H1 (cell line): ENCODE measurements around the gene DAPK3. TPM values are rescaled to one million over a fixed set of nuclear protein-coding genes. Genes with fewer than 3 reads are reported as not detected.

ENCODE experiments used
- CTCF ChIA-PET: fragments of 300-600 bp; sonication (Branson Sonifier 250); formaldehyde crosslinking; loops from one replicate; lab custom pipeline; 2021; ENCODE audit not compliant: partially characterized antibody; lab: Charles Lee
- POLR2A ChIA-PET: fragments of 300-600 bp; sonication (Branson Sonifier 250); formaldehyde crosslinking; loops from one replicate; lab custom pipeline; 2021; ENCODE audit warnings: inconsistent platforms; ENCODE audit not compliant: partially characterized antibody; lab: Charles Lee
- DNase-seq, 2 experiments: peaks; one replicate each; pipeline versions ENCODE4 v3.0.0 to v3.0.0-alpha.2; 2010 to 2022; ENCODE audit warnings: low spot score in 2 of 2, low read depth in 1 of 2, mixed read lengths in 1 of 2
- FAIRE-seq: peaks from 2 replicates; lab custom pipeline; 2011; peaks lifted over from hg19 to GRCh38; lab: Jason Lieb, UNC
- H2AFZ ChIP-seq: 2 replicates; pipeline ENCODE4 v1.8.1; 2012; ENCODE audit warnings: low read length, inconsistent platforms
- H2AK5ac ChIP-seq: 2 replicates; pipeline ENCODE4 v1.6.1; 2013; ENCODE audit warnings: low read depth, low read length
- H2BK120ac ChIP-seq: replicated peaks from 2 replicates; pipeline ENCODE3; 2013; ENCODE audit warnings: low read depth, low read length, inconsistent platforms
- H2BK12ac ChIP-seq: 2 replicates; pipeline ENCODE4 v1.6.1; 2013; ENCODE audit warnings: low read depth, low read length
- H2BK15ac ChIP-seq: 2 replicates; pipeline ENCODE4 v1.6.1; 2013; ENCODE audit warnings: low read length
- H2BK20ac ChIP-seq: 2 replicates; pipeline ENCODE4 v1.6.1; 2013; ENCODE audit warnings: low read length
- H2BK5ac ChIP-seq: 2 replicates; pipeline ENCODE4 v1.6.1; 2013; ENCODE audit warnings: low read depth, low read length
- H3K14ac ChIP-seq: 2 replicates; pipeline ENCODE4 v1.6.1; 2013; ENCODE audit warnings: inconsistent platforms; ENCODE audit not compliant: insufficient read length
- H3K18ac ChIP-seq: 2 replicates; pipeline ENCODE4 v1.6.1; 2013; ENCODE audit warnings: low read length; ENCODE audit errors: extremely low read depth
- H3K23ac ChIP-seq: 2 replicates; pipeline ENCODE4 v1.6.1; 2013; ENCODE audit warnings: inconsistent platforms; ENCODE audit not compliant: insufficient read length
- H3K23me2 ChIP-seq: 2 replicates; pipeline ENCODE4 v1.6.1; 2013; ENCODE audit warnings: low read depth, low read length
- H3K27ac ChIP-seq: 2 replicates; pipeline ENCODE4 v1.6.1; 2011; ENCODE audit warnings: low read depth, low read length, inconsistent platforms
- H3K27me3 ChIP-seq, 4 experiments: replicated peaks in 1 of 4; 1 replicate in 1 of 4; 2 replicates in 3 of 4; pipeline versions ENCODE4 v1.6.1 to v1.8.1; 2011 to 2013; ENCODE audit warnings: low read length in 3 of 4, mild to moderate bottlenecking in 3 of 4, inconsistent platforms in 2 of 4, mixed read lengths in 2 of 4, moderate library complexity in 1 of 4; ENCODE audit not compliant: control insufficient read depth in 3 of 4, insufficient read depth in 3 of 4; ENCODE audit errors: extremely low read depth in 1 of 4
- H3K36me3 ChIP-seq, 4 experiments: 2 replicates each; pipeline versions ENCODE4 v1.6.1 to v1.8.1; 2011 to 2013; ENCODE audit warnings: mild to moderate bottlenecking in 4 of 4, low read length in 3 of 4, moderate library complexity in 2 of 4, control low read depth in 1 of 4, inconsistent platforms in 1 of 4; ENCODE audit not compliant: insufficient read depth in 4 of 4, control insufficient read depth in 2 of 4
- H3K4ac ChIP-seq: replicated peaks from 2 replicates; pipeline ENCODE3; 2013; ENCODE audit warnings: low read length, low read depth, mixed read lengths, inconsistent platforms; ENCODE audit not compliant: insufficient read length
- H3K4me1 ChIP-seq, 4 experiments: replicated peaks in 1 of 4; 1 replicate in 1 of 4; 2 replicates in 3 of 4; pipeline versions ENCODE4 v1.6.1 to v1.8.1; 2011 to 2013; ENCODE audit warnings: low read length in 3 of 4, inconsistent platforms in 2 of 4, mixed read lengths in 1 of 4; ENCODE audit not compliant: insufficient read depth in 4 of 4, control insufficient read depth in 3 of 4
- H3K4me2 ChIP-seq, 2 experiments: 2 replicates each; pipeline versions ENCODE4 v1.6.1 to v1.8.1; 2011 to 2013; ENCODE audit warnings: low read depth in 2 of 2, low read length in 2 of 2, control low read depth in 1 of 2, inconsistent platforms in 1 of 2, mild to moderate bottlenecking in 1 of 2; ENCODE audit not compliant: insufficient read depth in 1 of 2
- H3K4me3 ChIP-seq, 4 experiments: fragments of 200-600, 300-600 bp in 1 of 4; sonication (generic), shearing (Covaris generic), sonication (Bioruptor Twin) in 1 of 4; 2 replicates each; pipeline versions ENCODE4 v1.5.1 to v1.8.1; 2011 to 2016; ENCODE audit warnings: low read length in 4 of 4, low read depth in 3 of 4, control low read depth in 2 of 4, inconsistent platforms in 2 of 4, mild to moderate bottlenecking in 2 of 4, mixed read lengths in 1 of 4, moderate library complexity in 1 of 4; ENCODE audit not compliant: insufficient read depth in 2 of 4; ENCODE audit errors: extremely low read depth in 1 of 4
- H3K56ac ChIP-seq: replicated peaks from 2 replicates; pipeline ENCODE3; 2013; ENCODE audit warnings: low read depth, mild to moderate bottlenecking, mixed read lengths, low read length, inconsistent platforms; ENCODE audit not compliant: insufficient read length
- H3K79me1 ChIP-seq: 2 replicates; pipeline ENCODE4 v1.6.1; 2013; ENCODE audit warnings: low read depth, low read length, control low read depth
- H3K79me2 ChIP-seq, 2 experiments: 2 replicates each; pipeline versions ENCODE4 v1.6.1 to v1.8.1; 2012 to 2013; ENCODE audit warnings: low read length in 2 of 2, mild to moderate bottlenecking in 2 of 2, inconsistent platforms in 1 of 2; ENCODE audit not compliant: insufficient read depth in 2 of 2, control insufficient read depth in 1 of 2
- H3K9ac ChIP-seq, 4 experiments: replicated peaks in 1 of 4; 1 replicate in 1 of 4; 2 replicates in 3 of 4; pipeline versions ENCODE4 v1.6.1 to v1.8.1; 2011 to 2013; ENCODE audit warnings: low read depth in 3 of 4, low read length in 3 of 4, control low read depth in 2 of 4, mild to moderate bottlenecking in 2 of 4, moderate library complexity in 2 of 4, inconsistent platforms in 1 of 4; ENCODE audit errors: extremely low read depth in 1 of 4
- H3K9me3 ChIP-seq, 2 experiments: 2 replicates each; pipeline versions ENCODE4 v1.6.1 to v1.8.1; 2012 to 2013; ENCODE audit warnings: mild to moderate bottlenecking in 2 of 2, moderate library complexity in 2 of 2, control low read depth in 1 of 2, inconsistent platforms in 1 of 2, low read depth in 1 of 2, low read length in 1 of 2, mixed read lengths in 1 of 2; ENCODE audit not compliant: insufficient read depth in 2 of 2
- H4K20me1 ChIP-seq, 2 experiments: replicated peaks in 1 of 2; 2 replicates each; pipeline versions ENCODE3 to v1.8.1; 2011 to 2013; ENCODE audit warnings: inconsistent platforms in 2 of 2, low read length in 2 of 2, mild to moderate bottlenecking in 1 of 2; ENCODE audit not compliant: insufficient read depth in 2 of 2, control insufficient read depth in 1 of 2
- H4K5ac ChIP-seq: 2 replicates; pipeline ENCODE4 v1.6.1; 2013; ENCODE audit warnings: low read length, low read depth, mixed read lengths, inconsistent platforms; ENCODE audit not compliant: insufficient read length
- H4K8ac ChIP-seq: 2 replicates; pipeline ENCODE4 v1.8.0; 2013; ENCODE audit warnings: mild to moderate bottlenecking, moderate library complexity, low read length, inconsistent platforms; ENCODE audit not compliant: insufficient read depth; ENCODE audit errors: extremely low read depth
- H4K91ac ChIP-seq: replicated peaks from 2 replicates; pipeline ENCODE3; 2013; ENCODE audit warnings: low read length, mixed read lengths, inconsistent platforms; ENCODE audit not compliant: insufficient read length
- BACH1 ChIP-seq: IDR thresholded peaks from 2 replicates; pipeline ENCODE4 v1.6.1; 2012; ENCODE audit warnings: low read length, improper control_type of control experiment
- BRCA1 ChIP-seq: IDR thresholded peaks from 2 replicates; pipeline ENCODE4 v1.6.1; 2012; ENCODE audit warnings: low read depth, low read length, improper control_type of control experiment
- CREB1 ChIP-seq: IDR thresholded peaks from 2 replicates; pipeline ENCODE4 v1.6.1; 2012; ENCODE audit warnings: inconsistent platforms
- CTBP2 ChIP-seq: IDR thresholded peaks from 2 replicates; pipeline ENCODE4 v1.7.0; 2011; ENCODE audit warnings: borderline replicate concordance, mild to moderate bottlenecking, moderate library complexity, mixed read lengths, low read length; ENCODE audit not compliant: insufficient read depth, insufficient read length
- GTF2F1 ChIP-seq: IDR thresholded peaks from 2 replicates; pipeline ENCODE4 v1.6.1; 2012; ENCODE audit warnings: low read depth, low read length, improper control_type of control experiment, borderline replicate concordance
- JUN ChIP-seq: IDR thresholded peaks from 2 replicates; pipeline ENCODE4 v1.6.1; 2011; ENCODE audit warnings: low read depth, mild to moderate bottlenecking, improper control_type of control experiment, low read length
- KDM4A ChIP-seq: IDR thresholded peaks from one replicate; pipeline ENCODE4 v1.7.1; 2012; ENCODE audit warnings: low read depth, mild to moderate bottlenecking, moderate library complexity, low read length, inconsistent platforms; ENCODE audit not compliant: severe bottlenecking
- MAFK ChIP-seq: IDR thresholded peaks from 2 replicates; pipeline ENCODE4 v1.6.1; 2012; ENCODE audit warnings: low read depth, mild to moderate bottlenecking, improper control_type of control experiment, low read length
- RXRA ChIP-seq: IDR thresholded peaks from 2 replicates; pipeline ENCODE4 v1.6.1; 2011; ENCODE audit warnings: low read depth, mild to moderate bottlenecking, low read length, moderate library complexity; ENCODE audit not compliant: insufficient read depth
- SAP30 ChIP-seq: fragments of 300-600 bp; sonication (generic); IDR thresholded peaks from 2 replicates; pipeline ENCODE4 v1.7.1; 2012; ENCODE audit warnings: low read length, moderate library complexity, mild to moderate bottlenecking, inconsistent platforms; ENCODE audit not compliant: insufficient read depth, insufficient replicate concordance
- WGBS, 2 experiments: shearing (Covaris generic) in 1 of 2; methylation state at CpG; one replicate each; pipeline versions ENCODE4 v1.1.6 to v1.1.7; 2013 to 2015; ENCODE audit warnings: low lambda C conversion rate in 2 of 2, mixed read lengths in 2 of 2, inconsistent platforms in 1 of 2, low coverage in 1 of 2, missing lambda C conversion rate in 1 of 2; ENCODE audit not compliant: insufficient replicate concordance in 2 of 2, insufficient coverage in 1 of 2, insufficient read length in 1 of 2; ENCODE audit errors: extremely low coverage in 1 of 2, missing lambda C conversion rate in 1 of 2; 5-methylcytosine and 5-hydroxymethylcytosine counted together
- polyA plus RNA-seq, 7 experiments: library from polyadenylated mRNA; depleted of rRNA in 3 of 7; stranded (reverse) in 5 of 7; unstranded in 2 of 7; fragments of >200 nt in 5 of 7; fragments of 200-250 nt in 2 of 7; gene quantifications; 1 replicate in 5 of 7; 2 replicates in 1 of 7; 4 replicates in 1 of 7; pipeline versions ENCODE4 v1.2.1 to v1.2.3, GENCODE V29; 2011 to 2013; ENCODE audit warnings: missing spikeins in 2 of 7, mixed read lengths in 2 of 7
- total RNA-seq: library from RNA; stranded (reverse); fragmentation: NEBNext Ultra II Directional; extraction: Animal tissue kit (Norgen Biotek cat#: 25700); gene quantifications from 2 replicates; pipeline ENCODE4 v1.2.1, GENCODE V29; 2021
- TF ChIP-seq, protein P1 (sequence below): IDR thresholded peaks from 2 replicates; pipeline ENCODE4 v1.6.1; 2012; ENCODE audit warnings: inconsistent platforms
- TF ChIP-seq, protein P2 (sequence below): IDR thresholded peaks from 2 replicates; pipeline ENCODE4 v1.6.1; 2012; ENCODE audit warnings: inconsistent platforms

The DAPK3 gene
- total and polyA plus RNA-seq, 2 of the 8 experiments (the other 6 are each of a cell fraction or from before 2014, with no cell fraction given), result 53.2 to 78.1 TPM

DNA sequence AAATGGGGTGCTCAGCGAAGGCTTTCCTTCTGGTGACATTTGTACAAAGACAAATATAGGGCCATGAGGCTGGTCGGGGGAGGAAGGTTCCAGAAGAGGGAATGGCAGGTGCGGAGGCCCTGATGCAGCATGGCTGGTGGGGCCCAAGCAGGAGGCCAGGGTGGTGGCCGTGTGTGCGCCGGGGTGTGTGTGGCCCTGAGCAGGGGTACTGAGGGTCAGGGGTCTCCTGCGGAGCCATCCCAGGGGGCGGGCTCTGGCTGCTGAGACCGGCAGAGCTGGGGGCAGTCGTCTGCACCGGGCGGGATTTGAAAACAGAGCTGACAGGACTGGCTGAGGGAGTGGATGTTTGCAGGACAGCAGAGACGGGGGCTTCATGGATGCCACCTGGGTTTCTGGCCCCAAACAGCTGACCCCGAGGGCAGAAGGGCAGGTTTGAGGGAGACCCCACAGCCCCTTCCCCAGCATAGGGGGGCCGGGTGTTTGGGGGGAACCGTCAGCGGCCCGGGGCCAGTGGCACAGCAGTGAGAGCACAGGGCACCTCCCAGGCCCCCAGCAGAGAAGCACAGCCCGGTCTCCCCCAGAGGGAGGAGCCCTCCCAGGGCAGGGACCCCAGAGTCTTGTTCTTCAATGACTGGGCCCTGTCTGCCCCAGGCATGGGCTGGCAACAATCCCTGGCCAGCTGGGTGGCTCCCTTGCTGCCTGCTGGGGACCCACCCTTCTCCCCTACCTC lies 48.0 kb upstream of the DAPK3 start:
- peaks cover 19 to 34% of the 10 kb centered on the region in 2 experiments for H4K20me1 ChIP-seq
- FAIRE-seq, result no peak

More for the DNA sequence above, 48.0 kb upstream of the DAPK3 start:
- no peak overlapping the region for H3K4me2 ChIP-seq
- H3K36me3 ChIP-seq, result peaks cover 0 to 14% (median 2%) of the 10 kb centered on the region in 4 experiments; a peak in 4 of 8 replicates
- no peak overlapping the region for H3K18ac ChIP-seq
- no peak for TF ChIP-seq BACH1
- no peak for TF ChIP-seq GTF2F1
- TF ChIP-seq, protein P1, sequence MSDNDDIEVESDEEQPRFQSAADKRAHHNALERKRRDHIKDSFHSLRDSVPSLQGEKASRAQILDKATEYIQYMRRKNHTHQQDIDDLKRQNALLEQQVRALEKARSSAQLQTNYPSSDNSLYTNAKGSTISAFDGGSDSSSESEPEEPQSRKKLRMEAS, result no peak
- TF ChIP-seq SAP30, result no peak
- TF ChIP-seq JUN, result no peak
- TF ChIP-seq MAFK, result no peak
- TF ChIP-seq, protein P2, sequence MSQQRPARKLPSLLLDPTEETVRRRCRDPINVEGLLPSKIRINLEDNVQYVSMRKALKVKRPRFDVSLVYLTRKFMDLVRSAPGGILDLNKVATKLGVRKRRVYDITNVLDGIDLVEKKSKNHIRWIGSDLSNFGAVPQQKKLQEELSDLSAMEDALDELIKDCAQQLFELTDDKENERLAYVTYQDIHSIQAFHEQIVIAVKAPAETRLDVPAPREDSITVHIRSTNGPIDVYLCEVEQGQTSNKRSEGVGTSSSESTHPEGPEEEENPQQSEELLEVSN, result no peak
- no peak for TF ChIP-seq BRCA1
- no peak for TF ChIP-seq CREB1
- TF ChIP-seq RXRA, result no peak
- no peak for TF ChIP-seq KDM4A
- TF ChIP-seq CTBP2, result no peak
- H3K4ac ChIP-seq, result no peak overlapping the region
- 94% methylated on average over 19 of the region's 19 CpGs; no CpG with 5 or more reads in 1 of the 2 experiments for WGBS, 2 experiments
- peaks cover 4 to 61% of the 10 kb centered on the region in 2 experiments; a peak in 3 of 4 replicates for H3K79me2 ChIP-seq
- no peak overlapping the region for H3K14ac ChIP-seq
- no peak overlapping the region for H2BK12ac ChIP-seq
- H2AFZ ChIP-seq, result no peak overlapping the region
- no peaks in the 10 kb centered on the region for H3K27me3 ChIP-seq
- H2AK5ac ChIP-seq, result no peak overlapping the region
- no peak overlapping the region for H4K5ac ChIP-seq
- peaks cover 17% of the 10 kb centered on the region; the same call in 1 of the 2 replicates for H3K79me1 ChIP-seq
- H2BK5ac ChIP-seq, result no peak overlapping the region
- H3K56ac ChIP-seq, result no peak overlapping the region
- DNase-seq, result no peak
- no peak overlapping the region for H4K91ac ChIP-seq
- H2BK120ac ChIP-seq, result no peak overlapping the region
- no peak overlapping the region for H3K4me3 ChIP-seq
- no peaks in the 10 kb centered on the region for H3K23me2 ChIP-seq
- no peak overlapping the region for H4K8ac ChIP-seq
- no peak overlapping the region for H2BK20ac ChIP-seq
- H2BK15ac ChIP-seq, result no peak overlapping the region
- ChIA-PET CTCF (no interaction called here), POLR2A (interaction anchor here (0.7 to 2.0 kb wide), 4 partner anchors 9 to 44 kb away, joined by 3 to 7 read pairs (median 6); partner anchors contain the start of genes EEF2 and PIAS4)
- H3K9me3 ChIP-seq, result no peaks in the 10 kb centered on the region
- H3K4me1 ChIP-seq, result peaks cover 0 to 3% (median 0%) of the 10 kb centered on the region in 4 experiments; a peak in 3 of 7 replicates
- H3K27ac ChIP-seq, result no peak overlapping the region
- H3K9ac ChIP-seq, result no peak overlapping the region
- no peak overlapping the region for H3K23ac ChIP-seq
